Smooth muscle cell (in vitro differentiated cells): ENCODE measurements around the gene PKMYT1. TPM values are rescaled to one million over a fixed set of nuclear protein-coding genes. Genes with fewer than 3 reads are reported as not detected.

Experiments
- DNase-seq: peaks from one replicate; lab custom pipeline; 2025; ENCODE audit not compliant: unreplicated experiment; lab: John Stamatoyannopoulos, UW
- H2AFZ ChIP-seq: fragments of 200-600 bp; sonication (generic); 2 replicates; pipeline ENCODE4 v1.6.0; 2016; ENCODE audit warnings: antibody characterized with exemption, low read depth, mild to moderate bottlenecking
- H3F3A ChIP-seq: fragments of 200-600 bp; sonication (generic); 2 replicates; pipeline ENCODE4 v1.6.0; 2017; ENCODE audit warnings: antibody characterized with exemption, low read depth
- H3K27ac ChIP-seq: fragments of 200-600 bp; sonication (generic); 2 replicates; pipeline ENCODE4 v1.5.1; 2016; ENCODE audit warnings: low read depth, mild to moderate bottlenecking
- H3K27me3 ChIP-seq: fragments of 200-600 bp; sonication (generic); 2 replicates; pipeline ENCODE4 v1.6.1; 2016; ENCODE audit warnings: low read depth, mild to moderate bottlenecking
- H3K36me3 ChIP-seq: fragments of 200-600 bp; sonication (generic); 2 replicates; pipeline ENCODE4 v1.5.1; 2016; ENCODE audit warnings: low read depth
- H3K4me1 ChIP-seq: fragments of 200-600 bp; sonication (generic); 2 replicates; pipeline ENCODE4 v1.5.1; 2016; ENCODE audit warnings: low read depth
- H3K4me2 ChIP-seq: fragments of 200-600 bp; sonication (generic); 2 replicates; pipeline ENCODE4 v1.6.0; 2016; ENCODE audit warnings: mild to moderate bottlenecking
- H3K4me3 ChIP-seq: fragments of 200-600 bp; sonication (generic); 2 replicates; pipeline ENCODE4 v1.5.1; 2016; ENCODE audit warnings: mild to moderate bottlenecking
- H3K79me2 ChIP-seq: fragments of 200-600 bp; sonication (generic); 2 replicates; pipeline ENCODE4 v1.6.0; 2016; ENCODE audit warnings: low read depth, mild to moderate bottlenecking
- H3K9ac ChIP-seq: fragments of 200-600 bp; sonication (generic); 2 replicates; pipeline ENCODE4 v1.6.0; 2016; ENCODE audit warnings: low read depth
- H3K9me3 ChIP-seq: fragments of 200-600 bp; sonication (generic); replicated peaks from 2 replicates; pipeline ENCODE4 v1.5.1; 2016; ENCODE audit warnings: low read depth
- H4K20me1 ChIP-seq: fragments of 200-600 bp; sonication (generic); 2 replicates; pipeline ENCODE4 v1.6.0; 2016; ENCODE audit warnings: low read depth
- CTCF ChIP-seq: fragments of 200-600 bp; sonication (generic); IDR thresholded peaks from 2 replicates; pipeline ENCODE4 v1.5.1; 2017; ENCODE audit warnings: borderline replicate concordance, mild to moderate bottlenecking, antibody characterized with exemption; ENCODE audit not compliant: insufficient read depth, poor library complexity, severe bottlenecking
- WGBS: methylation state at CpG from one replicate; pipeline ENCODE4 v1.1.7; 2016; ENCODE audit warnings: low lambda C conversion rate; 5-methylcytosine and 5-hydroxymethylcytosine counted together
- polyA plus RNA-seq: library from polyadenylated mRNA; unstranded; fragments of >200 nt; fragmentation: Nextera tagmentation; extraction: Ambion mirVana; gene quantifications from 2 replicates; pipeline ENCODE4 v1.2.1, GENCODE V29; 2016
- total RNA-seq: library from RNA; depleted of rRNA; stranded (reverse); fragments of >200 nt; gene quantifications from 2 replicates; pipeline ENCODE4 v1.2.3, GENCODE V29; 2014

The PKMYT1 gene
- total and polyA plus RNA-seq, 2 experiments from 2014 or later = 13.8 to 32.6 TPM

- H4K20me1 ChIP-seq = no peaks in the 10 kb centered on the region
- H3K27me3 ChIP-seq = no peaks in the 10 kb centered on the region
- no peaks in the 10 kb centered on the region for H3K79me2 ChIP-seq
- no peak overlapping the region for H3K9ac ChIP-seq
- H3K36me3 ChIP-seq = no peaks in the 10 kb centered on the region
- H3K4me1 ChIP-seq = peaks cover 3% of the 10 kb centered on the region
- H3K9me3 ChIP-seq = no peaks in the 10 kb centered on the region
- H3F3A ChIP-seq = peaks cover 10% of the 10 kb centered on the region
- no peak overlapping the region for H2AFZ ChIP-seq
- no peak for TF ChIP-seq CTCF
- 88% methylated on average over 15 of the region's 17 CpGs for WGBS
- no peak overlapping the region for H3K27ac ChIP-seq
- DNase-seq = no peak
- no peak overlapping the region for H3K4me3 ChIP-seq
- no peak overlapping the region for H3K4me2 ChIP-seq
Measured at GRCh38 chr16:2986623-2987188, 6.5 kb upstream of the PKMYT1 start.

- Histone ChIP-seq H4K20me1 (no peaks in the 10 kb centered on the region), H3K27me3 (no peaks in the 10 kb centered on the region), H3K36me3 (no peaks in the 10 kb centered on the region), H3K9ac (no peak overlapping the region), H3K4me1 (peaks cover 10% of the 10 kb centered on the region), H3K4me3 (no peak overlapping the region), H3F3A (peaks cover 11% of the 10 kb centered on the region), H3K79me2 (no peaks in the 10 kb centered on the region), H3K4me2 (no peak overlapping the region), H3K9me3 (no peaks in the 10 kb centered on the region), H3K27ac (no peak overlapping the region), H2AFZ (no peak overlapping the region)
- no peak for TF ChIP-seq CTCF
- no peak for DNase-seq
- 94% methylated on average over 15 of the region's 15 CpGs for WGBS
Measured at GRCh38 chr16:2985893-2986355, 5.7 kb upstream of the PKMYT1 start.

- 92% methylated on average over 9 of the region's 9 CpGs for WGBS
Measured at GRCh38 chr16:2985462-2985861, 5.2 kb upstream of the PKMYT1 start.

More at GRCh38 chr16:2985462-2985861, 5.2 kb upstream of the PKMYT1 start:
- Histone ChIP-seq H3K27me3 (no peaks in the 10 kb centered on the region), H3K4me3 (no peak overlapping the region), H4K20me1 (no peaks in the 10 kb centered on the region), H3K79me2 (no peaks in the 10 kb centered on the region), H2AFZ (no peak overlapping the region), H3F3A (peaks cover 11% of the 10 kb centered on the region), H3K4me1 (peaks cover 13% of the 10 kb centered on the region), H3K9me3 (no peaks in the 10 kb centered on the region), H3K36me3 (no peaks in the 10 kb centered on the region), H3K9ac (no peak overlapping the region), H3K27ac (no peak overlapping the region), H3K4me2 (no peak overlapping the region)
- no peak for TF ChIP-seq CTCF
- DNase-seq = no peak
